Thyroid gland (tissue), 4 donors: ENCODE results near the gene LDLRAD4. TPM values are rescaled to one million over a fixed set of nuclear protein-coding genes. Genes with fewer than 3 reads are reported as not detected.
A peak's percentile ranks its signal among the peaks of the same experiment; 100 is the strongest.

ENCODE experiments used
- DNase-seq, 2 donors: peaks; one replicate each; pipeline ENCODE4 v3.0.0-alpha.2; 2019
- H3K27ac ChIP-seq, 3 donors: fragments of 200-600 bp; sonication (generic); 1 replicate in 2 of 3; 2 replicates in 1 of 3; pipeline ENCODE4 v1.5.1; 2016 to 2019; ENCODE audit warnings: mild to moderate bottlenecking in 1 of 3, moderate library complexity in 1 of 3
- H3K27me3 ChIP-seq: fragments of 200-600 bp; sonication (generic); one replicate; pipeline ENCODE4 v1.5.1; 2019
- H3K36me3 ChIP-seq, 2 donors: fragments of 200-600 bp; sonication (generic); one replicate each; pipeline ENCODE4 v1.5.1; 2016 to 2019
- H3K4me1 ChIP-seq, 2 donors: fragments of 200-600 bp; sonication (generic); one replicate each; pipeline ENCODE4 v1.5.1; 2017 to 2019
- H3K4me3 ChIP-seq, 3 donors: fragments of 200-600 bp; sonication (generic); replicated peaks in 1 of 3; 1 replicate in 2 of 3; 2 replicates in 1 of 3; pipeline ENCODE4 v1.5.1; 2016; ENCODE audit warnings: mild to moderate bottlenecking in 1 of 3
- H3K9me3 ChIP-seq: fragments of 200-600 bp; sonication (generic); one replicate; pipeline ENCODE4 v1.5.1; 2017
- POLR2A ChIP-seq, 2 donors: fragments of 450-650 bp; IDR thresholded peaks; one replicate each; pipeline ENCODE4 v1.6.1; 2017; ENCODE audit warnings: antibody characterized with exemption in 2 of 2, mild to moderate bottlenecking in 2 of 2, moderate library complexity in 1 of 2
- WGBS, 2 donors: methylation state at CpG; one replicate each; pipeline ENCODE4 v1.1.5; 2017; 5-methylcytosine and 5-hydroxymethylcytosine counted together
- intact Hi-C: fragments of 100-400 bp; cut with DNase I; formaldehyde crosslinking; loops from one replicate; pipeline ENCODE4 v1.15.1; 2023
- total RNA-seq, 4 donors: library from RNA; depleted of rRNA; stranded (reverse); fragments of >200 nt; gene quantifications; one replicate each; pipeline ENCODE4 v1.2.3, GENCODE V29; 2016
- TF ChIP-seq, protein P1 (sequence below), 6 experiments: fragments of 200-600 bp in 3 of 6; fragments of 450-650 bp in 3 of 6; sonication (generic) in 3 of 6; IDR thresholded peaks; one replicate each; pipeline ENCODE4 v1.5.1; 2016 to 2019; ENCODE audit warnings: antibody characterized with exemption in 6 of 6, mild to moderate bottlenecking in 2 of 6, inconsistent platforms in 1 of 6, moderate library complexity in 1 of 6

The LDLRAD4 gene
- total RNA-seq, 4 donors from 2014 or later = 23.7 to 35.7 (median 29.7) TPM

DNA sequence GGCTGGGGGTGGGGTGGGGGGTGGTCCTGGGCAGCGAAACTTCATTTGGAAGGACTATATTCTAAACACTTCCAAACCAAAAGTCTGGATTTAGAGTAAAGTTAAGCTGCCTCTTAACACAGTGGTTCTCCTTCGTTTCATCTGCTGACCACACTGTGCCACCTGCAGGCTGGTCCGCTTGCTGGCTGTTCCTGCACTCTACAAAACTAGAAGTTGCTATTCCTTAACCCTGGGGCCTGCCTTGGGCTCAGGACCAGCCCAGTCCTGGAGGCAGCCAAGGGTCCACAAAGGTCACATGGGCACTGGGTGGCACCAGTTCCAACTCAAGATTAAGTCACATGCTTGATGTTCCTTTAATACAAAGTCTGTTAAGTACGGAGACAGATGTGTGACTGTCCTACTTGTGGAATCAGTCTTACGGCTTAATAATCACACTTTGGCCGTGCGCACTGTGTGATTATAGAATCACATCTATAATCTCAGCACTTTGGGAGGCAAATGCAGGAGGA is 312.4 kb downstream of the LDLRAD4 start:
- TF ChIP-seq, protein P1, sequence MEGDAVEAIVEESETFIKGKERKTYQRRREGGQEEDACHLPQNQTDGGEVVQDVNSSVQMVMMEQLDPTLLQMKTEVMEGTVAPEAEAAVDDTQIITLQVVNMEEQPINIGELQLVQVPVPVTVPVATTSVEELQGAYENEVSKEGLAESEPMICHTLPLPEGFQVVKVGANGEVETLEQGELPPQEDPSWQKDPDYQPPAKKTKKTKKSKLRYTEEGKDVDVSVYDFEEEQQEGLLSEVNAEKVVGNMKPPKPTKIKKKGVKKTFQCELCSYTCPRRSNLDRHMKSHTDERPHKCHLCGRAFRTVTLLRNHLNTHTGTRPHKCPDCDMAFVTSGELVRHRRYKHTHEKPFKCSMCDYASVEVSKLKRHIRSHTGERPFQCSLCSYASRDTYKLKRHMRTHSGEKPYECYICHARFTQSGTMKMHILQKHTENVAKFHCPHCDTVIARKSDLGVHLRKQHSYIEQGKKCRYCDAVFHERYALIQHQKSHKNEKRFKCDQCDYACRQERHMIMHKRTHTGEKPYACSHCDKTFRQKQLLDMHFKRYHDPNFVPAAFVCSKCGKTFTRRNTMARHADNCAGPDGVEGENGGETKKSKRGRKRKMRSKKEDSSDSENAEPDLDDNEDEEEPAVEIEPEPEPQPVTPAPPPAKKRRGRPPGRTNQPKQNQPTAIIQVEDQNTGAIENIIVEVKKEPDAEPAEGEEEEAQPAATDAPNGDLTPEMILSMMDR (IDR thresholded peaks at IDR 0.05) = peak in 5 of 6 experiments; percentile 49 to 59 (median 52)
- TF ChIP-seq POLR2A (IDR thresholded peaks at IDR 0.05) = no peak
- no peak overlapping the region for H3K4me3 ChIP-seq

DNA sequence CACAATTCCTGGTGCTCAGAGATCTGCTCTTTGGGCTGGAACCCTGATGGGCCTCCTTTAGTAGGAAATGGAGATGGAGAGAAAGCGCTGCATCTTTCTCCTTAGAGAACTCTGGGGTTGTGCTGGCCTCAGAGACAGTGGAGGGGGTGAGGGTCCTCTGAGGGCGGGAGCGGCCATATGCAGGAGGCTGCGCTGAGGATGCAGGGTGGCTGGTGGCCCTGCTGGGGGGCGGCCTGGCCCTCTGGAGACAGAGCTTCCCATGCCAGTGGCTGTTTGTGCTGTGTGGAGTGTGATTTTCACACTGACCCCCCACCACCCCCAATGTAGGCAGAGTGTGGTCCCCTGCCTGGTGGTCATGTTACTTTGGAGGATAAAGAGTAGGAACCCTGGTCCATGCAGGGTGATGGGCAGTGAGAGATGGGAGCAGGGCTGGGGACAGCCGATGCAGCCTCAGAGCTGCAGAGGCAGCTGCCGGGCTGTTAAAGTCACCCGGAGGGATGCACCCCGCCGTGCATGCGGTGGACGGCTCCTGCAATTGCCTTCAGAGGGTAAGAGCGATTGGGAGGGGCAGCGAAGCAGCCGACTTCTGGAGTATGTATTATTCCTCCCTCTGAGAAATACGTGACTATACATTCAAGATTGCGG is 313.2 kb downstream of the LDLRAD4 start:
- Histone ChIP-seq H3K4me1 (peaks cover 0 to 6% of the 10 kb centered on the region in 2 donors), H3K9me3 (no peaks in the 10 kb centered on the region), H3K27ac (no peak overlapping the region), H3K4me3 (no peak overlapping the region), H3K36me3 (no peaks in the 10 kb centered on the region), H3K27me3 (no peaks in the 10 kb centered on the region)
- whole genome bisulfite sequencing, 2 donors = 94 to 96% methylated on average over 17 of the region's 17 CpGs
- intact Hi-C loops = loop anchor here (10.0 kb wide), 1 partner anchor 317 kb away; the partner anchor contains the start of gene LDLRAD4
- TF ChIP-seq, protein P1 (IDR thresholded peaks at IDR 0.05) = no peak
- no peak for TF ChIP-seq POLR2A (IDR thresholded peaks at IDR 0.05)
- DNase-seq = no peak

More for the DNA sequence above, 312.4 kb downstream of the LDLRAD4 start:
- 67 to 79% methylated on average over 7 of the region's 7 CpGs for WGBS, 2 donors
- peak; percentile 67 for DNase-seq
- intact Hi-C loops = loop anchor here (10.0 kb wide), 1 partner anchor 316 kb away; the partner anchor contains the start of gene LDLRAD4
- Histone ChIP-seq H3K9me3 (no peaks in the 10 kb centered on the region), H3K27me3 (no peaks in the 10 kb centered on the region), H3K27ac (no peak overlapping the region), H3K4me1 (peaks cover 0 to 6% of the 10 kb centered on the region in 2 donors), H3K36me3 (no peaks in the 10 kb centered on the region)

DNA sequence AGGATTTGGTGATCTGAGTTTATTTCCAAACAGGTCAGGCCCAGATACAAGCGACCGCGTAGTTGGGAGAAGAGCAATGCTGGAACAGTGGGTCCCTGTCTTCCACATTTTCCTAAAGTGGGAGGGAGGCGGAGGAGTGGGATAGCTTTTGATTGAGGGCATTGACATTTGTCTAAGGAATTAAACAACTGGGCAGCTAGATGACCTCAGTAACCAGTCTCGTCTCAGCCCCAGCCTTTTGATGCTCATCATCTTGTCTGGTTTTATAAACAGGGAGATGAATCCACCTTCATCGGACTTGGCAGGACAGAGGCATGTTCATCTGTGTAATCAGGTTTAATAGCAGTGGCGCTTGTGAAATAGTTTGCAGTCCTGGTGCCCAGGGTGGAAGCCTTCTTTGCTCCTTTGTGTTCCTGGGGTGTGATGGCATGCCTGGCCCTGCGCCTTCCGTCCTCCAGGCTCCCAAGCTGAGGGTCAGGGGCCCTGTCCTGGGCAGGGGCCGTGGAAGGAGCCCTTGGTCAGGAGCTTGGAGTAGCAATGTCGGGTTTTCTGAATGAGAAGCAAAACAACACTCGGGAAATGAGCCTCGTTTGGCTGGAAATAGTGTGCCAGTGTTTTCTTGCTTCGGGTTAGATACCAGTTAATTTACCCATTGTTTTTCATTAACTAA is 314.0 kb downstream of the LDLRAD4 start:
- no peak overlapping the region for H3K27ac ChIP-seq
- no peak overlapping the region for H3K4me3 ChIP-seq
- TF ChIP-seq POLR2A (IDR thresholded peaks at IDR 0.05) = no peak
- TF ChIP-seq, protein P1 (IDR thresholded peaks at IDR 0.05) = no peak
- H3K36me3 ChIP-seq = no peaks in the 10 kb centered on the region
- no peaks in the 10 kb centered on the region for H3K27me3 ChIP-seq
- H3K4me1 ChIP-seq = peaks cover 0 to 6% of the 10 kb centered on the region in 2 donors
- no peaks in the 10 kb centered on the region for H3K9me3 ChIP-seq
- WGBS, 2 donors = 92 to 93% methylated on average over 14 of the region's 14 CpGs
- DNase-seq = no peak
- intact Hi-C loops = loop anchor here (10.0 kb wide), 1 partner anchor 318 kb away; the partner anchor contains the start of gene LDLRAD4

DNA sequence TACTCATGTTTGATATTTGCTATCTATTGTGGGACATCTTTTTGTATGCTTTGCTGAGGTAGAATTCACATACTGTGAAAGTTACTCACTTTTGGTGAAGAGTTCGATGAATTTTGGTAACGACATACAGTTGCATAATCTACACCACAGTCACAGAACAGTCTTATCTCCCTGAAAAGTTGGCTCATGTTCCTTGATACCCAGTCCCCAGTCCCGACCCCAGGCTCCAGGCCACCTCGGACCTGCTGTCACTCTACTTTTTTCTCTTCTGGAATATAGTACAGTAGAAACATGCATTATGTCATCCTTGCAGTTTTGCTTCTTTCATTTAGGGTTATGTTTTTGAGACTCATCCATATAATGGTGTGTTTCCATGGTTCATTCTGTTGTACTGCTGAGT is 316.1 kb downstream of the LDLRAD4 start:
- Histone ChIP-seq H3K4me1 (peaks cover 10 to 19% of the 10 kb centered on the region in 2 donors), H3K27me3 (no peaks in the 10 kb centered on the region), H3K4me3 (no peak overlapping the region), H3K27ac (no peak overlapping the region), H3K9me3 (no peaks in the 10 kb centered on the region), H3K36me3 (no peaks in the 10 kb centered on the region)
- 79 to 80% methylated on average over 4 of the region's 4 CpGs for WGBS, 2 donors
- TF ChIP-seq, protein P1 (IDR thresholded peaks at IDR 0.05) = no peak
- TF ChIP-seq POLR2A (IDR thresholded peaks at IDR 0.05) = no peak
- intact Hi-C loops = loop anchor here (10.0 kb wide), 1 partner anchor 320 kb away; the partner anchor contains the start of gene LDLRAD4
- no peak for DNase-seq
